ENCODE data around the gene ATP5PO.
"Not testable (repeated sequence)": the region's sequence is repeated elsewhere in the genome, so short reads cannot be mapped to it uniquely, and the experiment has no call there.

ATP5PO gene

DNA sequence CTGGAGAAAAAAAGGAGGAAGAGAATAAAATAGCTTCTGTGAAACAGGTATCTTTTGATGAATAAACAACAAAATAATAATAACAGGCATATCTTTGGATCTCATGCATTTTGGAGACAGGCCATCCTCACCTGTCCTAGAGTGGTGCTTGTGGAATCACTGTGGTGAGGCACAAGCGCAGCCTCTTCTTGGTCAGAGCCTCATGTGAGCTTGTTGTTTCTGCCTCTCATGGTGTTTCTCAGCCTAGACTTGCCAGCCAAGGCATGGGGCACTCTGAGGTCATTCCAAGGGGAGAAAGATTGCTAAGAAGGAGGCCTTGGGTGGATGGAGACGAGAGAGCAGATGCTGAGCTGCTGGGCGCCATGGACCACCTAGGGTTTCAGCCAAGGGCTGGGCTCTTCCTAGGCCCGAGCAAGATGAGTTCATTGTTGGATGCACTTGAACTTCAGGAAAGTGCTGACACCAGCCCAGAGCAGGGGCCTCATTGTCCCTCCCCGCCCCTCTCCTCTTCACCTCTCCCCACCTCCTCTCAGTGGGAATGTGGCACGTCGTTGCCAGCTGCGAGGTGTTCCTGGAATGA, 49.5 kb downstream of the ATP5PO start:
- DNase-seq: no peak

DNA sequence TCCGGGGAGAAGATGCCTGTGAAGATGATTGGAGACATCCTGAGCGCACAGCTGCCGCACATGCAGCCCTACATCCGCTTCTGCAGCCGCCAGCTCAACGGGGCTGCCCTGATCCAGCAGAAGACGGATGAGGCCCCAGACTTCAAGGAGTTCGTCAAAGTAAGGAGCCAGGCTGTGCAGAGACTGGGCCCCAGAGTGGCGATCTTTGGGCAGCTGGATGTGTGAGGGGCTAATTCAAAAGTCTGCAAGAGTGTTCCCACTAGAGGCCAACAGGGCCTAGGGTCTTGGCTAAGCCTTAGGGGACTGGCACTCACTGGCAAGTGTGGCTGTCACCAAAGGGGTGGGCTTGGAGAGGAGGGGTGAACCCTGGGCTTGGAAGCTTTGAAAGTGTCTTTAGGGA, 50.4 kb downstream of the ATP5PO start:
- DNase-seq: no peak

DNA sequence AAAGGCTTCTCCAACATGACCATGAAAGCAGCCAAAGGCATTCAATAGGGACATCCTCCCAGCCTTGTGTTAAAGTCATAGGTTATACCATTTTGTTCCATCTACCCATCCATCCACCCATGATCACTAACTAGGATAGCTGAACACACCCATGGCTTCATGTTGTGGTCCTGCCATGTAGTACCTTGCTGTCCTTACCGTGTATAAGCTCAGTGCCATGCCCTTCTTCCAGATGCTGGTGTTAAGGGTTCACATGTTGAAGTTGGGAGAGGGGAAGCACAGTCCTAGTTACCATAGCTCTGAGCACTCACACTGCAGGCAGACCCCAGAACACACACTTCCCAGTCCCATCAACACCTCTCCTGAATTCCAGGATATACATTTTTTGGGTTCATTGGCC, 51.5 kb downstream of the ATP5PO start:
- DNase-seq: no peak

DNA sequence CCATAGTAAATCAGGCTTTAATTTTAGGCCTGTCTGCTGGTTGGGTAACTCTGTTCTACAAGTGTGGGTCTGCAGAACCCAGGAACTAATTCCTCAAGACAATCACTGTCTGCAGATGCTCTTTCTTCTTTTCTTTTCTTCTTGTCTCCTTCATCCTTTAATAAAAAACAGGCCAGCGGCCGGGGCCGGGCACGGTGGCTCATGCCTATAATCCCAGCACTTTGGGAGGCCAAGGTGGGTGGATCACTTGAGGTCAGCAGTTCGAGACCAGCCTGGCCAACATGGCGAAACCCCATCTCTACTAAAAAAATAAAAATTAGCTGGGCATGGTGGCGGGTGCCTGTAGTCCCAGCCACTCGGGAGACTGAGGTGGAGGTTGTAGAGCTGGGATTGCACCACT, 52.4 kb downstream of the ATP5PO start:
- not testable (repeated sequence) for DNase-seq

DNA sequence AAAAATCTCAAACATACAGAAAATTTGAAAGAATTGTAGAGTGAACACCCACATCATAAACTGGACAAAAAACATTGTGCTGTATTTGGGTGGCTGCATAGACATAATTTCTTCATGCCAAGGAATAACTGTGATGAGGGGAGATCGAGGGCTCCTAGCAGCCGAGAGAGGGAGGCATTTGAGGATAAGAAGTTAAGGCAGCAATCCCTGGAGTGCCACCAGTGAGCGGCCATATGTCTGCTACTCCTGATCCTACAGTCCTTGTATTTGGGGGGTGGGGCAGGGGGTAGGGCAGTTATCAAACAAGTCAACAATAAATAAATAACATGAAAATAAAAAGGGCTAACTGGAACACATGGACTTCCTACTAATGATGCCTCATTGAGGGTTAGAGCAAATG, 54.5 kb downstream of the ATP5PO start:
- DNase-seq: no peak

DNA sequence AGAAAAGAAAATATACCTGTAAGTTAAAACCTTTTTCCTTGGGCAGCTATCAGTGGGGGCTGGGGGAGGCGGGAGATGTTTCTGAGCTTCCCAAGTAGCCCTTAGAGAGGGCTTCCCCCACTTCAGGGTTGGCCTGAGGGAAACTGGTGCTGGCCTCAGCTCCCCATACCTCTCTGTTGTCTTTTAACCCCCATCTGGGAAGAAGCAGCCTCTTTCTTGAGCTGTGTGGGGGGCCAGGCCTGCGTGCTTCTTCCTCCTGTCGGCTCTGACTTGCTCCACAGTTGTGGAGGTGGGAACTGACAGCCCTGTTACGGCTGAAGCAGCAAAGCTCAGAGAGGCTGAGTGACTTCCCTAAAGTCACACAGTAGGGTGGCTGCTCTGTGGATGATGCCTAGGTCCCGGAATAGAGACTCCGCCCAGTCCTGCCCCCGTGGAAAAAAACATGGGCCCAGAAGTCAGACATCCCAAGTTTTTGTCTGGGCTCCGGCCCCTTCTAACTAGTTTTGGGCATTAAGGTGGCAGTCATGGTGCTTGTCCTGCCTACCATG, 55.2 kb downstream of the ATP5PO start:
- no peak for DNase-seq

DNA sequence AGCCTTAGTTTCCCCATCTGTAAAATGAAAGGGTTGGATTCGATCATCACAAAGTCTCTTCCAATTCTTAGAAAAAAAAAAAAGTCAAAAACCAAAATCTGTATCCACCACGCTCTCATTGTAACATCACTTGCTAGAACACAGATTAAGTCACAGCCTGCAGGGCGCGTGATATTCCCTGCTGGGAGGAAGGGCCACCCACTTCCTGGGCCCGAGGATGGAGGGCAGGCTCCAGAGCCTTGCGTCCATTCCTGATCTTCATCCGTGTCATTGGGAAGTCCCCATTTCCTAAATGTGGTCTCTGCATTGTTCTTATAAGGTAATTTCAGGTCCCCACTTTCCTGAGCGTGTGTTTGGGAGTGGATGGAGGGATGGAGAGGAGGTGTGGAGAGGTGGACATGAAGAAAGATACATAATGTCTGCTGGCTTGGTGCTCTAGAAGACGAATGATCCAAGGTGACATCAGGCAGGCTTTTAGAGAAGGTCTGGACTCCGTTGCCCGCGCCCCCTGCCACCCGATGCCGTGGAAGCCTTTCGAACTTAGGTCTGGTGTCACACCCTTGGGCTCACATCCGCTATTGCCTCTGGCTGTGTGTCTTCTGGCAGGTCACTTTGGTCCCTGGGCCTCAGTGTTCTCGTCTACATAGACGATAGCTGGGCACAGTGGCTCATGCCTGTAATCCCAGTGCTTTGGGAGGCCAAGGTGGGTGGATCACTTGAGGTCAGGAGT, 56.1 kb downstream of the ATP5PO start:
- no peak for DNase-seq

DNA sequence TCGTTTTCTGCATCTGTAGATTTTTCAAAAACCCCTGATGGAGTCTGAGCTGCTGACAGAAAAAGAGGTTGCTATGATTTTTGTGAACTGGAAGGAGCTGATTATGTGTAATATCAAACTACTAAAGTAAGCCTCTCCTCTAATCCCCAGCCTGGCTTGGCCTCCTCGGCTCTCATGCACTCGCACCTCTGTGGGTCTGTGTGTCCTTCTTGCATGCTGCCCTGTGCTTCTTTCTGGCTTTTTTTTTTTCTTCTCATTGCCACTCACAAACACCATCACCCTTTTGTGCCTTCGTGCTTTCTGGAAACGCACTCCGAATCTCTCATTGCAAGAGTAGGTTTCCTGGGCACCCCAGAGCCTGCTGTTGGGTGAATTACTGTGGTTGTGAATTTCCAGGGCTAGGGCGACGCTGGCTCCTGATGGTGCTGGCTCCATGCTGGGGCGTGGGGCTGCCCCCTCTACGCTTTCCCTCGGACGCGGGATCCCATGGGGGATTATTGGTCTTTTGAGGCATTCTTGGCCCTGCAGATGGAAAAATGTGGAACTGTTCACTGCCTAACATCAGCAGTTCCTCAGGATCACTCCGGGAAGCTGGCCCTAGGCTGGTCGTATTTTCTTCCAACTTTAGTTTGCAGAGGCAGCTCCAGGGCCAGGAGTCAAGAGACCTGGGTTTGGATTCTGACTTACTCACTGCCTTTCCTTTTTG, 56.8 kb downstream of the ATP5PO start:
- DNase-seq: no peak

DNA sequence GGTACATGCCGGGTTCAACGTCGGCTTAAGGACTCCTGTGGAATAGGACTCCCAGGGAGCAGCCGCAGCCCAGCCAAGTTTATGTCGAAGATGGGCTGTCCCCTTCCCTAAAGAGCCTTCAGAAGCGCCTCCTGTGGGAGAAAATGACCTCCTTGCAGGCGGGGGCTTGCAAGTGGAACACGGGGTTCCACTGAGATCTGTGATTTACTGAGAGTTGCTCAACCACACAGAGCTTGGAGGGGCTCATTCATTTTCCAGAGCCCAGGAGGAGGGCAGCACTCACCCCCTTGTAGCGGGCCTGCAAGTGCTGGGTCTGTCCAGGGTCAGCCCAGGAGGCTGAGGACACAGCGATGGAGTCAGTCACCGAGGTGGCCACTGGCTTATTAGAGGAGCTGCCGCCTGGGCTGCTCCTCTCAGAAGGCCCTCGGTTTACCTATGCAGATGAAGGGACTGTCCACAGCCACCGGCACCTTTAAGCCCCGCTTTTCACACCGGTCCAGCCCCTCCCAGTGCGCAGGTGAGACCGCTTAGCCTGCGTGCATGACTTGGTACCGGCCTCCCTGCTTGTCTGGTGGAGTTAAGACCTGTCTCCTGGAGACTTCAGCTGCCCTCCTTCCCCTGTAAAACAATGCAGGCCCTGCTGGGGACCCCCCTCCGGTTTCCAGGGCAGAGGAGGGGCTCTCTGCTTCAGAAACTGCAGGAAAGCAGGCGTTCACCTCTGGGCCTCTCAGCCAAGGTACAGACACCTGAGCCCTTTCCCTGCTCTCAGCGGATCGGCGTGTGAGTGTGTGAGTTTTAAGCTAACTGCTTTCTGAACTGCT, 57.5 kb downstream of the ATP5PO start:
- no peak for DNase-seq

DNA sequence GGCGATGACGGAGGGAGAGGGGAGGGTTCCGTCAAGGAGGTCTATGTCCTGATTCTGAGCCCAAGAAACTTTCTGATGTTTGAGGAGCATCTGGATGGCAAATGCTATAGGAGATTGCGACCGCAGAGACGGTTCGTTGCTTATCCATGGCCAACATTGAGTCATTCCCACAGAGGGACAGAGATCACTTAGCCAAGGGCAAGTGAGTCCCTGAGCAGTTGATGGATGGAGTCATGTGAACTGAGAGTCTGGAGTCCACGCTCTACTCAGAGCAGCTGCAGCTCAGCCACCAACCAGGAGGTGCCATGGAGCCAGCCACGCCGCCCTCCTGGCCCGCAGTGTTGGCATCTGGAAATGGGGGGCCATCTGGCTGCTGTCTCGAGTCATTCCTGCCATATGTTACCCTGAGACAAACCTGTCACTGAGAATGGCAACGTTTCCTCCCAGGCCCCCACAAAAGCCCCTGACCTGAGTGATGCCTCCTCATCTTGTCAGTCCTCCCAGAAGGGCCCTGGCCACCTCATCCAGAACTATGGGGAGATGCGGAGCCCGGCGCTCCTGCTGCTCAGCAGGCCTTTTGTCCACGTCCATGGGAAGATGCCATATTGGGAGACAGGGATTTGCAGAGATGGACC, 58.6 kb downstream of the ATP5PO start:
- DNase-seq: no peak

DNA sequence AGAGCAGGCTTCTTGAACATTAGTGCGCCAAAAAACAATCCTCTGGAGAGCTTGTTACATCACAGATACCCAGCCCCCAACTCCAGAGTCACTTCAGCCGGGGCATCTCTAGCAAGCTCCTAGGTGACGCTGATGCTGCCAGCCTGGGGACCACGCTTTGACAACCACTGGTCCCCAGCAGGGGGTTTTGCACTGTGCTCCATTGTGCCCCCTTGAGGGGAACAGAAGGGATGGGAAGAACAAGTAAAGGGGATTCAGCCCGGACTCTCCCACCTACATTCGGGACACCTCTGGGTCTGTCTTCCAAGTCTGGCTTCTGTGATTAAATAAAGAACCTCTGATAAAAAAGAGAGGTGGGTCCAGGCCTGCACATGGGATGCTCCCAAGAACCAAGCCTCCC, 60.4 kb downstream of the ATP5PO start:
- DNase-seq: no peak

DNA sequence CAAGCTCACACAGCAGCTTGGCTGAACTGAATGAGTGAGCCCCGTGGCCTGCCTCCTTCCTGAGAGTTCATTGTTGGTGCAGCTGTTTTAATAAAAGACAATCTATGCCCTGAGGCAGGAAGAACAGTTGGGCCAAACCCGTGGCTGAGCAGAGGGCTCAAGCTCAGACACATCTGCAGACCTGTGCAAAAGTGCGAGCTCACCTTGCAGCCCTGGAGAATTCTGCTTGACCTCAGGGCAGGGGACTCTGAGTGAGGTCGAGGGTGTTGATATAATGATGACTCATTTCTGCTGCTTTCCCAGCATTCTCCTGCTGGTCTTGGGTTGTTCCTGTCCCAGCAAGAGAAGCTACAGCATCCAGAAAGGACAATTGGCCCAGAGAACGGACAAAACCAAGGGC, 61.0 kb downstream of the ATP5PO start:
- DNase-seq: no peak

Data from eye (tissue), 1 donor.